Hematopoietic multipotent progenitor cell treated with erythropoietin and hydrocortisone succinate and interleukin-3 and kit ligand, for 6 days (in vitro differentiated cells): ENCODE data around the gene FRMD4A.
"Not testable (repeated sequence)": the region's sequence is repeated elsewhere in the genome, so short reads cannot be mapped to it uniquely, and the experiment has no call there.

Experiments used
- DNase-seq: peaks from one replicate; pipeline ENCODE4 v3.0.0-alpha.2; 2015

Gene FRMD4A

DNA sequence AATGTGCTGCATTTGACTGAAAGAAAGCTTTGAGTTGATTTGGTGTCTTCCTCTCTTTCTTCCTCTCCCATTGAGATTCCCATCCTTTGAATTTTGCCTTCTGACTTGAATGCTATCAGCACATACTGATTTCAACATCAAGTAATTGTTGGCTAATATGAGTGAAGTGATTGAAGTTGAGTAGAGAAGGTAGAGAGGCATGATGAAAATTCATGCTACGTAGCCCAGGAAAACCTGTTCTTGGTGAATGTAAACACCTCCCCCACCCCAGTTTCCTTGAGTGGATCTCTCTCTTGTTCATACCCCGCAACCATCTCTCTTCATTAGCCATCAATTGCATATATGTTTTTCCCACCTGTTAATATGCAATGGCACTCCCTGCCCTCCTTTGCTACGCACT lies 193.3 kb downstream of the FRMD4A start:
- no peak for DNase-seq

DNA sequence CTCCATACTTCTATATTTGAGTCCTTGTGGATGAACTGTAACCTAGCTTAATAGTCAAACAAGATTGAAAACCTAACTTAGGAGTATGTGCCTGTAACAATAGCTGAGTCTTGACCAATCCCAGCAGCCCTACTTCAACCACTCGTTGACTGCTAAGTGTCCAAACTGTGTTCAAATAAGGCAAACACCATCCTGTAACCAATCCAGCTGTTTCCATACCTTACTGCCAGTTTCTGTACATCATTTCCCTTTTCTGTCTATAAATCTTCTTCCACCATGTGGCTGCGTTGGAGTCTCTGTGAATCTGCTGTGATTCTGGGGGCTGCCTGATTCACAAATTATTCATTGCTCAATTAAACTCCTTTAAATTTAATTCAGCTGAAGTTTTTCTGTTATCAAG lies 195.5 kb downstream of the FRMD4A start:
- DNase-seq = not testable (repeated sequence)

DNA sequence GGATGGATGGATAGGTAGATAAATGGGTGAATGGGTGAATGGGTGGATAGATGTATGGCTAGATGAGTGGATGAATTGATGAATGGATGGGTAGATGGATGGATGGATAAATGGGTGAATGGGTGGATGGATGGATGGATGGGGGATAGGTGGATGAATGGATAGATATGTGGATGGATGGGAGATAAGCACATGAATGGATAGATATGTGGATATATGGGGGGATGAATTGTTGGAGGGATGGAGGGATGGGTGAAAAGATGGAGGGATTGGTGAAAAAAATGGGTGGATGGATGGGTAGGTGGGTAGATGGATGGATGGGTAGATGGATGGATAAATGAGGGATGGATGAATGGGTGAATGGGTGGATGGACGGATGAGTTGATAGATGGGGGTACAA lies 196.4 kb downstream of the FRMD4A start:
- DNase-seq = no peak

DNA sequence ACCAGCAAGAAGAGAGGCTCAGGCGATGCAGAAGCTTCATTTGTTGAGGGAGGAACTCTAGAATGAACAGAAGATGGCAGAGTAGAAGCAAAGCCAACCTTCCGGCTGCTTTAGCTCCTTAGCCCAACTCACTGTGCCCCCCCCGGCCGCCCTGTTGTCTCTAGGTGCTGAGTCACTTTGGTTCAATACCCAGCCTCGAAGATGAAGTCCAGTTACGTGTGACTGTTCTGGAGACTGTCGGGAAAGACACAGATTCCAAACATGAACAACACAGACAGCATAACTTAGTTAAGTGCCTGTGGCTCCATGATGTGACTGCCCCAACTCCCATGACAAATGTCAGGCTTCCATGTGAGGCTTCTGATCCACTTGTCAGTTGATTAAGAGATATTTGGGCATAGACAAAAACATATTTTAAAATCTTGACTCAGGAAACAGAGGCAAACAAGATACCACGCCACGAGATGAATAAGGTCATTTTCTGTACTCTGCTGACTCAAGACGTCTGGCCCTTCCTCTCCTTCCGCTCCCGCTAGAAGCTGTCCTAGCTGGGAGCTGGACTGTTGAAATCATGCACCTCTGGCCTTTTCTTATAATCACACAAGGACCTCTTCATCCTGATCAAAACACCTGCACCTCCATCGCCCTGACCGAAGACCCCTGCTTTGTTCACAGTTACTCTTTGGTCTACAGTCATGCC lies 199.3 kb downstream of the FRMD4A start:
- DNase-seq = no peak

DNA sequence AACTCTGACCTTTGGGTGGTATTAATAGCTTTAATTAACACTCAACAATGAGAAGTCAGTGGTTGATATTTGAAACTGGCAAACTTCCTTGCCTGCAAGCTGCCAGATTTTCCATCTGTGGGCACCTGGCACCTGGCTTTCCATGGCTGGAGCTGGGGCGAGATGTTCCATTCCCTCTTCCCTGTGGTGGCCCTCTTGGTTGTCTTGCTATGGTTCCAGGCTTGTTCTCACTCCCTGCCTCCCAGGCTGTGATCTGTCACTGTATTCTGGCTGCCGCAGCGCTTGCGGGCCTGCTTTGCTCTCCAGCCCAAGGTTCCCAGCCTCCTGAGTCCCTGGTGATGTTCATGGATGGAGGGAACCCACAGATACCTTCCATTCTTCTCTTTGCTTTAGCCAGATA lies 201.0 kb downstream of the FRMD4A start:
- DNase-seq = no peak

DNA sequence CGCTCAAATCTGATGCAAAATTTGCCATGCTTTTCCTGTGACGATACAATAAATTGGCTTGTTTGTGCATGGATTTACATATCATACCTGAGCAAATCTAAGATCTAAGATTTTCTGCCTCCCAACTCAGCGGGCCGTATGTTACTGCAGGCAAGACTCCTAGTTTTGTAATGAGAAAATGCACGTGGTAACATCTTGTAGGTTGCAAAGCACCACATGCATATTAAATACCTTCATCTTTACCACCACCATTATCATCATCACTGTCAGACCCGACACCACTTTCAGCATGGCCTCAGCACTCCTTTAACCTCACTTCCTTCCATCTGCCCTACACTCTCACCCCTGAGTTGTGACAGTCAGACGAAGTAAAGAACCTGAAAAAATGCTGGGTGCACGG lies 202.2 kb downstream of the FRMD4A start:
- DNase-seq = no peak

DNA sequence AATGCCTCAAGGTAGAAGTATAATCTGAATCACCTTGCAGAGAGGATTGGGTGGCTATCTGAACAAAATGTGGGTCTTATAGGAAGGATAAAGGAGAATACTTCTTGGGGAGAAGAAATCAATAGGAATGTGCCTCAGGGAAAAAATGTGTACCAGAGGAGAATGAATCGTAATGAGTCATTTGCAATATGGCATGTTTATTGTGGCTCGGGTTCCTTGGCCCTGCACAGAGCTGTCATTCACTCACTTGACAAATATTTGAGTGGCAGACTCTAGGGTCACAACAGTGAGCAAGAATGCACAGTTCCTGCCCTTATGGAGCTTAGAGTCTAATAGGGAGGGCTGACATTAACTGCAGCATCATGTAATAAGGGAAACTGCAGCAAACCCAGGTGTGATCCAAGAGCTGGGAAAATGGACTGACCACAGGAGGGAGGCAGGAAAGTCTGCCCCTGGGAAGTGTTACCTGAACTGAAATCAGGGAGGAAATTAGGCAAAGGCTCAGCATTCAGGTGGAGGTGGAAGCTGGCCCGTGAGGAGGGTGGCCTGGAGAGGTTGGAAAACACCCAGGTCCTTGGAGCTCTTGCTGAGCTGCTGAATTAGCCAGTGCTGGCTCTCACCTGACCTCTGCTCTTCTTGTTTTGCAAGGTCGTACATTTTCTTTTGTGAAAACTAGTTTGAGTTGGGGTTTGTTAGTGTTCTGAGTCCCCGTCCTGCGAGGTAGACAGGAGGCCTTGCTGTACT lies 203.9 kb downstream of the FRMD4A start:
- DNase-seq = no peak

DNA sequence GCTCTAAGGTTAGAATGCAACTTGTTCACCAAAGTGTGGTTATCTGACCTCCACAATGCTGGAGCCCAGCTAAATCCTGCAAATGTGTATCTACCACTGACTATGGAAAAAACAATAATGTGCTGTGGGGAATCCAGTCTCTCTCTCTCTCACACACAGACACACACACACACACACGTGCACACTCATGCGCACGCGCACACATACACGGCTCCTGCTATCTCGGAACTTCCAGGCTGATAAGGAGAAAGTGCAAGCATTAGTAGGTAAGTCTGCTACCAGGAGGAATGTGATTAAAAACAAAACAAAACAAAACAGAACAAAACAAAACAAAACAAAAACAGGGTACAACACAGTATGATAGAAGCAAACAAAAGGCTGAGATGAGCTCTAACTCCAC lies 205.2 kb downstream of the FRMD4A start:
- DNase-seq = no peak

DNA sequence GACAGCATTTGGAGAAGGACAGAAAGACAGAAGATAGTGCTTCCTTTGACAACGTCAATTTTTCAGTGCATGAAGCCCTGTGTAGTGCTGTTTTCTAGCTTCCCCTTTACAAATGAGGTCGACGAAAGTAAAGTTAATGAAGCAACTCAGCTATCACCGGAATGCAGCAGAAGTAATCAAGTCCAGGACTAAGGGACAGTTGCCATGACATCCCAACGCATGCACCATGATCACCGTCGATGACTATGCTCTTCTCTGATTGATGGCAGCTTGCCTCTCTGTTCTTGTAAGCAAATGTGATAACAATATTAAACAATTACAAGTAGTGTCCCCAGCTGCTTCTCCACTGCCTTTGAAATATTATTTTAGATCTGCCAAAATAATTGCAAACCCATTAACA lies 205.8 kb downstream of the FRMD4A start:
- DNase-seq = no peak

DNA sequence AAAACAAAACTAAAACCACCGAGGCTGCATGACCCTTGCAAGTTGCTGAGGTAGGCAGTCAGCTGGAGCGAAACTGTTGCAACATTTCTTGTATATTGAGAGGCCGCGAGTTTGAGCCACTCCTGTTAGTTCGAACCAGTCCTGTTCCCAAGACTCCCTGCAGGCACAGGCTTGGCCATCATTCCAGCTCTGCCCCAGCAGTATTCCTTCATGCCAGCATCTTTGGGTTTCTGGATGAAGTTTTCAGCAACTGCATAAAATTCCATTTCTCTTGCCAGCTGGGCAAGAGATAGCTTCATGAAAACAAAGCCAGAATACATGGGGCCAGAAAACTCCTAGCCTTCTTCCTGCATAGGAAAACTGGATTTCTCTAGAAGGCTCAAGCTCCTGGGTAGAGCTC lies 207.6 kb downstream of the FRMD4A start:
- DNase-seq = no peak

DNA sequence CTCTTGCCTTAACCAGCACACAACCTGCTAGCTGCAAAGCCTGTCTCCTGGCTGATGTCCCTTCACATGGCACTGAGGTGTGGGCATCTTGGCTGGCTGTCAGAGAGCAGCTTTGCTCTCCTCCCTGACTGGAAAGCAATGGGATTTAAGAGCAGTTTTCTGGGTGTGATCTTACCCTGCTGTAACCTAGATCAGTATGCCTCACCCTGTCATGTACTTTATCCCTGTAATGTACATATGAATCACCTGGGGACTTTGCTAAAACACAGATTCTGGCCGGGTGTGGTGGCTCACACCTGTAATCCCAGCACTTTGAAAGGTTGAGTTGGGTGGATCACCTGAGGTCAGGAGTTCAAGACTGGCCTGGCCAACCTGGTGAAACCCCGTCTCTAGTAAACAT lies 209.9 kb downstream of the FRMD4A start:
- no peak for DNase-seq

DNA sequence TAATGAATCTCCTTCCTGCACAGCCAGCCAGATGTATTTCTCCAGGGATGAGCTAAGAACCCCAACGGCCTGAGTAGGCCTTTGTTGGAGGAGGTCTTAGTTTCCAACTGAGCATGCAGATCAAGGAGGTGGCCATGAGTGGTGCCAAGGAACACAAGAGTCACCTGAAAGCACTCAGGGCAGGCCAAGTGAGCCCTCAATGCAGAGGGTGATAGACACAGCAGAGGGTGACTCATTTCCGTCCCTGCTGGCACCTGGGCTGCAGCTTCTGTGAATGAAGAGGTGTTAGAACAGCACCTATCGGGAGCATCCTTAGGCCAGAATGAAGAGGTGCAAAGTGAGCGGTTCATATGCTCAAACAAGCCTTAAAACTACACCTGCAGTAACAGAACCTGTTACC lies 211.8 kb downstream of the FRMD4A start:
- DNase-seq = no peak

DNA sequence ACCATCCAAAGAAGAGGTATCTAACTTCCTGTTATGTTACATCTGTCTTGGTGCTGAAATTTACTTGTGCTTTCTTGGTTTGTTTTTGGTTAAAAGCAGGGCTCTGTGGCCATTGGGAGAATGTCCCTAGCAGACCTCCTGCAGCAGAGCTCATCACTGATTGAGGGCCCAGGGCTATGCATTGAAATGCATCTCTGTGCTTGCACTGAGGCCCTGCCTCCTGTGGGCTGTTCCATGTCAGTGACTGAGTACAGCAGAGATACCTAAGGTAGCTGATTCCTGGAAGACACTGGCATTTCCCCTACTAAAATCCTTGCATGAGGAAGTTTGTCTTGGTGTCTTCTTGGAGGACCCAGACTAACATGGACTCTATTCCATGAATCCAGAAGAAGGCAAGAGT lies 213.9 kb downstream of the FRMD4A start:
- DNase-seq = no peak

DNA sequence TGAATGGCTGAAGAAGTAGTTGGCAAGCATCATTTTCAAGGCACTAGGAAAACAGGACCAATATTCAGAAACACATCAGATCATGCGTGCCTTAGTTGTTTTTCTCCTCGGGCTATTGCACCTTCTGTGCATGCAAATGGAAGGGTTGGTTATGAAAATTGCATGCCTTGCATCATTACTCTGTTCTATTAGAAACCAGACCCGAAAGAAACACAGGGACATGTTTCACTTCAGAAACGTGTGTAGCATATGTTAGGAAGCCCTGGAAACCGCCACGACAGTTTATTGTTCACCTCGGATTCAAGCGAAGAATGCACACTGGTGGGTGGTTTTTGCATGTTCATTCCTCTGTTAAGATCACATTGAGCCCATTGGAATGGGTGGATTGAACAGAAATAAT lies 214.7 kb downstream of the FRMD4A start:
- no peak for DNase-seq

DNA sequence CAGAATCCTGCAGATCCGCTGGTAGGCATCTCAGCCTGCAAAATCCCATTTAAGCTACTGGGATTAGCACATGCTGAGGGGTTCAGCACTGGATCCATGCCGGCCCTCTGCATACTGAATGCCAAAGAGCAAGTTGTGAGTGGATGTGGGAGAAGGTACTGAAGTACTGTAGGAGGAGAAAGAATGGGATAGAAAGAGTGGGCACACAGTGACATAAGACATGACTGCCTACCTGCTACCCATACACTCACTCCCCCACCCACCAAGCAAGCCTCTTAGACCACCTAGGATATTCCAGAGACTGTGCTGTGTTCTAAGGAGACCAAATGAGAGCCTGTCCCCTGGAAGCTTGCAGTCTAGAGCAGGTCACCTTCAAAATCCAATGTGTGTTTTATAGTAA lies 215.9 kb downstream of the FRMD4A start:
- no peak for DNase-seq

DNA sequence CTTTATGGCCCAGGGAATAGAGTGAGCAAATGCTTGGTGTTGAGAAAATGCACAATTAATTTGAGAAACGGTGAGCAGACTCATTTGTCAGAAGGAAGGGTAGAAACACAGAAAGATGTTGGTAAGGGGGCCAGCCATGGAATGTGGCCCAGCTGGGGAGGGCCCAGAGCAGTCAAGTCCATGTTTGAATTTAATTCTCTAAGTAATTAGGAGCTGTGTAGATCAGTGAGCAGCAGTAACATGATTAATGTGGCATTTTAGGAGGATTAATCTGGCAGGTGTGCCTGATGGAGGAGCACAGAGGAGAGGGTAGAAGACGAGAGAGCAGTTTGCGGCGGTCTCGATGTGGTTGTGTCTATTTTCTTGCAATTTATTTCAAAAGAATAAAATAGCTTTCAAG lies 218.7 kb downstream of the FRMD4A start:
- DNase-seq = no peak

DNA sequence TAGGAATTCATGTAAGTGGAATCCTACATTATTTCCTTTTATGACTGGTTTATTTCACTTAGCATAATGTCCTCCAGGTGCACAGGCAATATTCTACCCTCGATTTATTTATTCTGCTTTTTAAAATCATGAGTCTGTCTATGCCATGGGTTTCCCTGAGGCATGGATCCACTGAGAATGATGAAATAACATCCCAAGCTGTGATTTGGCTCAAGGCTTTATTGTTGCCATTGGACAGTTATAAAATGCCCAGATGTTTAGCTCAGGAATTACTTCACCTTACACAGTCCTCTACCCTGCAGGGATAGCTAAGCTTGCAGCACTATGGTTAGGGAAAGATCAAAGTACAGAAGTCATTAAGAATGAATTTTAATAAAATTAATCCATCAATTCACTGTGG lies 219.5 kb downstream of the FRMD4A start:
- no peak for DNase-seq

DNA sequence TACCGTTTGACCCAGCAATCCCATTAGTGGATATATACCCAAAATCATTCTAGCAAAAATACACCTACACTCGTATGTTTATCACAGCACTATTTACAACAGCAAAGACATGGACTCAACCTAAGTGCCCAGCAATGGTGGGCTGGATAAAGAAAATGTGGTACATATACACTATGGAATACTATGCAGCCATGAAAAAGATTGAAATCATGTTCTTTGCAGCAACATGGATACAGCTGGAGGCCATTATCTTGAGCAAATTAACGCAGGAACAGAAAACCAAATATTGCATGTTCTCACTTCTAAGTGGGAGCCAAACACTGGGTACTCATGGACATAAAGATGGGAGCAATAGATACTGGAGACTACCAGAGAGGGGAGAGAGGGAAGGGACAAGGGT lies 223.9 kb downstream of the FRMD4A start:
- DNase-seq = no peak

DNA sequence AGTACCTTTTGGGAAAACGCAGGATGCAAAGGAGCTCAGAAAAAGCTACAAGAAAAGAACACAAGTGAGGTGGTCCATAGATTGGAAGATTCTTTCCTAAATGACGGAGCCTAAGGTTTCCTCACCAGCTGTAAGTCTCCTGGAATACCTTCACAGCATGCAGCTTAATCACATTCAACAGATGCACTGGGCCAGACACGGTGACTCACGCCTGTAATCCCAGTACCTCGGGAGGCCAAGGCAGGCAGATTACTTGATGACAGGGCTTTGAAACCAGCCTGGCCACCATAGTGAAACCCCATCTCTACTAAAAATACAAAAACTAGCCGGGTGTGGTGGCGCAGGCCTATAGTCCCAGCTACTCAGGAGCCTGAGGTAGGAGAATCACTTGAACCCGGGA lies 228.7 kb downstream of the FRMD4A start:
- DNase-seq = no peak

DNA sequence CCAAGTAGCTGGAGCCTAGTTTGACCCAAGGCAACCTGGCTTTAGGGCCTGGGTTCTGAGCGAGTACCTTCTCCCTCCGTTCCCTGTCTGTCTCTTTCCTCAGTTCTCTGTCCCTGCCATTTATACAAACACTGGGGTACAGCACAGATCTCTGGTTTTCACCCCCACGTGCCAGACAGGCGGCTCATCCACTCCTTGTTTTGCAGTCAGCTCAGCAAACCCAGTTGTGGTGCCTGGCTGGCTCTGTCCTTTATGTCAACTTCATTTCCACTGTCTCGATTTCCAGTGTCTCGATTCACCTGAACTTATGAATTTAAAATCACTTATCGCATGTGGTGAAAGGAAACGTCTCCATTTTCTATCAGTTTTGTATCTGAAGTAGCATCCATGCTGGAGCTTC lies 230.8 kb downstream of the FRMD4A start:
- DNase-seq = no peak

DNA sequence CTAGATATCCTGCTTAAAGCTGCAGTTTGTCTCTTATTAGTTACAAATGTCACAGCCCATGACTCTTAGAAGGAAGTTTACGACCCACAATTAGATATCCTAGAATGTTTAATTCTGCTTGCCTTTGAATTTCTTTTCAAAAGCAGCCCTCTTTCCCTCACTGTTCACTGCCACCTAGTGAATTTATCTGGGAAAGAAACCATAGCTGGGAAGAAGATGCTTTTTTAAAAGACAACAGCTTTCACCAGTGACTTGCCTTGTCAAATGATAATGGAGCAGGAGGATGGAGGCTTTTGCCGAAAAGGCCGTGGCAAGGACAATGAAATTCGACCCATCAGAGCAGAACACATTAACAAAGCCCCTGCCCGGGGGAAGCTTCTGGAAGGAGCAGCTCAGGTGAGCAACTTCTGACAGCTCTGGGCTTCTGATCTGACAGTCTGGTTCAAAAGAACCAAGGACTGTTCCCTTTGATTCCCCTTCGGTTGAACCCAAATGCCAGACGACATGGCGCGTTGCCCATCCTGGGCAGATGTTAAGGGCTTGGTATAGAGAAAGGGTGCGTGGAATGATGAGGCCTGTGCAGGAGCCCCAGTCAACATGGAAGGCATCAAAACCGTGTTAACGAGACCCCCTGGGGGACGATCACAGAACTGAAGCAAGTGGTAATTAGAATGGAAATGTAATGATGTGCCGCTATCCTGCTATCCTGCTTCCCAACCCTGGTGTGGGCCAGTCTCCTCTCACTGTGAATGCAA lies 236.8 kb downstream of the FRMD4A start:
- DNase-seq = no peak

DNA sequence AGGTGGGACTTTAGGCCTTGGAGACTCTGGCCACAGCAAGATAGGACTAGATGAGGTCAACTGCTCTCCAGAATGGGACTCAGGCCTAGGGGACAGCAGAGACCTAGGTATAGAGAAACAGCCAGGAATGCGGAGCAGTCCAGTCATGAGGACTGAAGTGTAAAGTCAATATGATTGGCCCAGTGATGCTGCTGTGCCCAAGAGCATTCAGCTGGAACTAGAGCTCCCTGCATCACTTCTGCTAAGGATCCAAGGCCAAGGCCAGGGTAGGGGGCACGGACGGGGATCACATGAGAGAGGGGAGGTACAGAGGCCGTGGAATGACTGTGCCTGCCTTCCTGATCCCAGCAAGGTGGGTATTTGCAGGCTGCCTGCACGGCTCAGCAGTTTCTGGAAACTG lies 237.9 kb downstream of the FRMD4A start:
- no peak for DNase-seq

DNA sequence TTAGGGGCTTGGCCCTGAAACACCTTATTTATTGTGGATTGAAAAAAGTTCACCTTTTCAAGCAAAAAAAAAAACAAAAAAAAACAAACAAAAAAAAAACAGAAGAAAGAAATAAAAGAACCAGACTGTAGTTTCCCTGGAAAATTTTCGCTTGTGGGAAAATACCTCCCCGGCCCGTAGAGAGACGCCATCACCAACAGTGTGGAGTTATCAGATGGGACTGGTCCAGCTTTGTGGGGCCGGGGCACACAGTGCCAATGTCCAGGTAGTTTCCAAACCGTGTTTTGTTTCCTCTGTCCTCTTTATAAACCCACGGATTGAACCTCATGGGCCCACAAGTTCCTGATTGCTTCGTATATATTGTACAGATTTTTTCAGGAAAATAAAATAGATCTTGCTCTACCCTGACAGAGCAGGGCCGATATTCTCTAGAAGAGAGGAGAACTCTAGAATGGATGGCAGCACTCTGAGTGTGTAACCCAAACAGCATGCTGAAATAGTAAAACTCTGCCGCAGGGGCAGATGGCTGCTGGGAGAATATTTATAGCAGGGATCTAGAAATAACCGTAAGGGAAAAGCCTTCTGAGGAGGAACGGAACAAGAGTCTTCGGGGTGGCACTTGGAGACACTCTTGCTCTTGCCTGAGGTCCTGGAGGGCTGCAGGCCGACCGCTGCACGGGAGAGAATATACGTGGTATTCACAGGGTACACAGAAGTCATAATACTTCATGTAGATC lies 241.0 kb downstream of the FRMD4A start:
- no peak for DNase-seq
